Breast epithelium (tissue), 3 donors: Measurements from ENCODE around the gene SORL1.

ENCODE experiments used
- POLR2A ChIP-seq: fragments of 450-650 bp; IDR thresholded peaks from one replicate; pipeline ENCODE4 v1.6.1; 2016; ENCODE audit warnings: antibody characterized with exemption, mild to moderate bottlenecking, moderate library complexity
- POLR2AphosphoS5 ChIP-seq, 3 donors: sonication (generic); formaldehyde crosslinking; IDR thresholded peaks; one replicate each; pipeline ENCODE4 v1.6.1; 2017; ENCODE audit warnings: antibody characterized with exemption in 3 of 3
- TF ChIP-seq, protein P1 (sequence below), 3 donors: fragments of 450-650 bp; IDR thresholded peaks; one replicate each; pipeline ENCODE4 v1.5.1; 2016 to 2017; ENCODE audit warnings: antibody characterized with exemption in 3 of 3, mild to moderate bottlenecking in 3 of 3, moderate library complexity in 3 of 3

GRCh38 chr11:121445071-121445768, 6.9 kb upstream of the SORL1 start:
- TF ChIP-seq, protein P1, sequence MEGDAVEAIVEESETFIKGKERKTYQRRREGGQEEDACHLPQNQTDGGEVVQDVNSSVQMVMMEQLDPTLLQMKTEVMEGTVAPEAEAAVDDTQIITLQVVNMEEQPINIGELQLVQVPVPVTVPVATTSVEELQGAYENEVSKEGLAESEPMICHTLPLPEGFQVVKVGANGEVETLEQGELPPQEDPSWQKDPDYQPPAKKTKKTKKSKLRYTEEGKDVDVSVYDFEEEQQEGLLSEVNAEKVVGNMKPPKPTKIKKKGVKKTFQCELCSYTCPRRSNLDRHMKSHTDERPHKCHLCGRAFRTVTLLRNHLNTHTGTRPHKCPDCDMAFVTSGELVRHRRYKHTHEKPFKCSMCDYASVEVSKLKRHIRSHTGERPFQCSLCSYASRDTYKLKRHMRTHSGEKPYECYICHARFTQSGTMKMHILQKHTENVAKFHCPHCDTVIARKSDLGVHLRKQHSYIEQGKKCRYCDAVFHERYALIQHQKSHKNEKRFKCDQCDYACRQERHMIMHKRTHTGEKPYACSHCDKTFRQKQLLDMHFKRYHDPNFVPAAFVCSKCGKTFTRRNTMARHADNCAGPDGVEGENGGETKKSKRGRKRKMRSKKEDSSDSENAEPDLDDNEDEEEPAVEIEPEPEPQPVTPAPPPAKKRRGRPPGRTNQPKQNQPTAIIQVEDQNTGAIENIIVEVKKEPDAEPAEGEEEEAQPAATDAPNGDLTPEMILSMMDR (IDR thresholded peaks at IDR 0.05): no peak
- no peak for TF ChIP-seq POLR2AphosphoS5 (IDR thresholded peaks at IDR 0.05)
- TF ChIP-seq POLR2A: no peak
